SW 1271 (cell line): ENCODE measurements around the gene PTGR3.

Source experiments
- DNase-seq, 2 experiments: peaks; one replicate each; lab custom pipeline; 2025; lab: John Stamatoyannopoulos, UW

The PTGR3 gene

DNA sequence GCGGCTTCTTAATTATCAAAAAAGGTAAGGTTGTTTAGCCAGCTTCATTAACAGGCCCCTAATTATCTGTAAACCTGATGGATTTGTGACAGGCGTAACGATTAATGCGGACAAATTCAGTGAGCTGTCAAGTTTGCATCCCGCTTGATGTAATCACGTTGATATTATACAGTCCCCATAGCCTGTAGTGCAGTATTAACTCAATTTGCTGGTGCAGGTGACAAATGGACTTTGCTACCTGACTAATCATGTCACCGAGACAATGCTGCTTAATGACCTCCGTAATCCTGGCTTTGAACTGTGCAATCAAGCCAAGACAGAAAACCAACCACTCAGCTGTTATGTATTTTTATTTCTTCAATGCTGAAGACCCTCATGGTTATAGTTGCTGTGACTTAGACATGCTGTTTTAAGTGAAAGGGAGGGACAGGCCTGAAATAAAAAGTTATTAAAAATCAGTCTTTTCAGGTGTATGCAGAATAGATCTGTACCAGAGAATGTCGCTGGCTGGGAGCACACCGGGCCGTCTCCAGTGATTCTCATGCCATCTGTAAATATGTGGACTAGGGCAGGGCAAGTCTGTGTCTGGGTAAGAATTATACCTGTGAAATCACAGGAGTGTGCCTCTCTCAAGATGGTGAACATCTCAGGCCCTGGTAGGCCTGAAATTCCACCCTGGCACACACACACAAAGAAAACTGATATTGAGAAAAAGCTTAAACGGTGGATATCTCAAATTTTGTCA, 6.0 kb upstream of the PTGR3 start:
- DNase-seq = no peak

DNA sequence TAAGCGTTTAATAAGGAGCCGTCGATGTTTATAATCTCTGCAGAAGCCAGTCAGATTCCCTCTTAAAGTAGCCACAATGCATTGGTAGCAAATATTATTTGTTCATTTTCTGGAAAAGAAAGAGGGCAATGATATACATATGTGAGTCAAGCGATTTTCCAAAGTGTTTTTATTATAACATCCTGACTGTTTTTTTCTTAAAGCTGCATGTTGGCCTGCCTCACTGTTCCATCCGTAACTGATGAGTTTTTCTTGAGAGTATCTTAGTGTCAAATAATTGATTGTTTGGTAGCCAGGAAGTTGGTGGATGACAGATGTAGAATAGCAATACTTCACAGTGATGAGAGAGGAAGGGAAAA, 5.4 kb upstream of the PTGR3 start:
- no peak for DNase-seq

DNA sequence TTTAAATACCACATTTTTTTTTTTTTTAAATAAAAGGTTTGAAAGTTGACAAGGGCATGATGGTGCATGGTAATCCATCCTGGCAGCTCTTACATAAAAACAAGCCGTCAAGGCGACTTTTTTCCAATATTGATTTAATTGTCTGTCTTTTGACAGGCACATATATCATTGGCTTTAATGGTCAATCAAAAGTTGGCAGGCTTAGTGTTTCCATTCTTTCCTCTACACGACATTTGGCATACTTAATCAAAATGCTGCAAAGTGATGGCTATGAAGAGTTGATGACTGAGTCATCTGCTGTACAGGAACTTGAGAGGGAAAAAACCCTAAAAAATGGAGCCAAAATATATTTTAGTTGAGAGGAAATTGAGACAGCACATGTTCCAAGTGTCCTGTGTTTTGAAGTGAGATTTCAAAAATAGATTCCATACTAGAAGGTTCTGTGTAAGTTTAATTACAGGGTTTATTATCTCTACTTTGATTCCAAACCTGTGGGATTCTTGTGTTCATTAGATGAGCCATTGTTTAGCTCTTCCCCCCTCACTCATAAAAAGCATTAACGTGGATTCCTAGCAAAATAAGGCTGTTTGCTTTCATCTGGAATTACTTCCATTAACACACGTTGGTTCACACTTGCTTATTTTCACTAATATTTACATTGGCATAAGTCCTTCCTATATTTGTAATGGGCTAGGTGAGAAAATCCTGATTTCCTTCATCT, 4.8 kb upstream of the PTGR3 start:
- DNase-seq = no peak

DNA sequence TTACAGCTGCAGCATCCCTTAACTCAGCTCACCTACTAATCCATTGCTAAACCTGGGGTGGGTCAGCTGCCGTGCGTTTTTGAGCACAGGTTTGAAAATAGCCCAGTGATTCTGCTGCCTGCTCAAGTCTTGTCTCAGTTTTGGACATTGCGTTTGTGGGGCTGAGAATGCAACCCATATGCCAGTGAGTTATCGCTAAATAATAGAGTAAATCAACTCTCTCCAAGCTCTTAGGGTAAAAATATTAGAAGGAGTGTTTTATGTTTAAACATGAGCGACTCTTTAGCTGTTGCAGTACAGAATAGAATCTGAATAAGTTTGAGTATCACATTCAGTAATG, 3.8 kb upstream of the PTGR3 start:
- no peak for DNase-seq

- no peak for DNase-seq
Measured at GRCh38 chr18:75211953-75212750, 3.2 kb upstream of the PTGR3 start.

- no peak for DNase-seq
Measured at GRCh38 chr18:75211626-75211952, 2.6 kb upstream of the PTGR3 start.

- no peak for DNase-seq
Measured at GRCh38 chr18:75211002-75211621, 2.2 kb upstream of the PTGR3 start.

DNA sequence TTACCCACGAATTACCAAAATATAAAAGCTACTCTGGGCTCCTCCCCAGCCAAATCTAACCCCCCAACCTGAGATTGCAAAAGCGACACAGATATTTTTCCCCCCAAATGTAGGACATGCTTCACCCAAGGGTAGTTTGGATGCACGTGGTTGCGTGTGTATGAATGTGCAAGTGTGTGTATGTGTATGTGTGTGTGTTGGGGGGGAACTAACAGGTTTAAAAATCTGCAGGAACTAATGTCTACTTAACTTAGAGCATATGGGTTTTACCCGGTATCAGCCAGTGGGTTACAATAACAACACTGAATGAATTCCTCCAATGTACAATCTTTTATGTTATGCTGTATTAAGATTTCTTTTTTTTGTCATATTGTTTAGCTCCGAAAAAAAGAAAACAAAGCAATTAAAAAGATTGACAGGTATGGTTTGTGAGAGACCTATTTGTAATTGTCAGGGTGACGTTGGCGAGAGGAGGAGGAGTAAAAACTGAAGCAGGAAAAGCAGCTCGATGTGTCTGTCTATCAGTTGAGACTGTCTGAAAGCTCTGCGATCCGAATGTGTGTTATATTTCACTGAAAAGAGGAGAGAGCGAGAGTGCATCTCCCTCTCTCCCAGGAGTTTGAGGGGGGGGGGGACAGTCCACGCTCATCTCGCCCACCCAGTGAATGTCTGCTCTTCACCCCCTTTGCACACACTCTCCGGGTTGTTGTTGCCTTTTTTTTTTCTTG, 1.5 kb upstream of the PTGR3 start, which contains the start of gene TSHZ1:
TSS of gene TSHZ1 (plus strand) at position 524 of the 728 bp plus-strand sequence. CDS start 1,080 bp downstream, outside the sequence.
- peak; percentile 27 to 77 for DNase-seq

GRCh38 chr18:75209951-75210258, 966 bp upstream of the PTGR3 start:
- no peak for DNase-seq

DNA sequence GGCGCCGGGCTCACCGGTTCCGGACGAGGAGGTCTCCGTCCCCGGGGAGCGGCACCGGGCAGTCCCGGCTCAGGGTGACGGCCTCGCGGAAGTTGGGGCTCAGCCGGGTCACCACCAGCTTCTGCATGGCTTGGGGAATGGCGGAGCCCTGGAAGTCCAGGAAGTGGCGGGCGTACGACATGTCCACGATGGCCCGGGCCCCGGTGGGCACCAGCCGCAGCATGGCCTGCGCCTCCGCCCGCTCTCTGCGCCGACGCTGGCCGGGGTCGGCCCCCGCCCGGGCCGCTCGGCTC, 157 bp downstream of the PTGR3 start:
- DNase-seq = no peak

GRCh38 chr18:75208155-75208835, 644 bp downstream of the PTGR3 start:
- peak; percentile 14 to 39 for DNase-seq

- DNase-seq = peak in 1 of 2 experiments; percentile 39
Measured at GRCh38 chr18:75207310-75208154, 1.4 kb downstream of the PTGR3 start.

GRCh38 chr18:75206452-75207309, 2.3 kb downstream of the PTGR3 start:
- DNase-seq = no peak

- no peak for DNase-seq
Measured at GRCh38 chr18:75205514-75206132, 3.3 kb downstream of the PTGR3 start.

GRCh38 chr18:75204732-75205513, 4.0 kb downstream of the PTGR3 start:
- DNase-seq = no peak

DNA sequence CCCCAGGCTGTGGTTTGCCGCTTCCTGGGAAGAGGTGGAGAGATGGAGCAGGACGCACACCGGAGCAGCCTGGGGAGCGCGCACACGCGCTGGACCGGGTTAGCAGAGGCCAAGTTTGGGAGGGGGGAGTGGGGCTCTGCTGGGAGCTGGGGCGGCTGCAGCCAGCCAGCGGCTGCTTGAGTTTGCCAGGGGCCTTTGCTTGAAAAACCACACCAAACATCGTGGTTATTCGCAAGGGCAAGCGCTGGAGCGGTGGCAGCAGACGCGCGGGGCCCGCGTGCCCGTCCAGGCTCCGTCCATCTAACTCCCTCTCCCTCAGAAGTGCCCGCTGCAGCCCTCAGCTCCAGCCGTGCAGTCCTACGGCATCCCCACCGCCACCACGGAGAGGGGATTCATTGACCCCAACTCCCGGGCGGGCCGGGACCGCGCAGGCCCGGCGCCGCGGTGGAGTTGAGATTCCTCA, 4.6 kb downstream of the PTGR3 start:
- DNase-seq = no peak

- no peak for DNase-seq
Measured at GRCh38 chr18:75203416-75204268, 5.3 kb downstream of the PTGR3 start.
